HepG2 (cell line): ENCODE results near the gene ZNF101. TPM values are rescaled to one million over a fixed set of nuclear protein-coding genes. Genes with fewer than 3 reads are reported as not detected.
A peak's percentile ranks its signal among the peaks of the same experiment; 100 is the strongest.

Experiments
- BRCA1 ChIP-seq: sonication (generic); formaldehyde crosslinking; IDR thresholded peaks from 2 replicates; pipeline ENCODE4 v1.4.0; 2020; ENCODE audit warnings: missing genetic modification reagents
- DMAP1 ChIP-seq: IDR thresholded peaks from 2 replicates; pipeline ENCODE4 v1.6.1; 2016
- DNMT1 ChIP-seq: sonication (generic); formaldehyde crosslinking; IDR thresholded peaks from 2 replicates; pipeline ENCODE4 v1.5.1; 2020; ENCODE audit warnings: mild to moderate bottlenecking, missing genetic modification reagents
- FOXA1 ChIP-seq, 2 experiments: fragments of 450-650 bp in 1 of 2; sonication (generic) in 1 of 2; formaldehyde crosslinking in 1 of 2; IDR thresholded peaks; 2 replicates each; pipeline versions ENCODE4 v1.4.0 to v1.6.1; 2016 to 2020; ENCODE audit warnings: missing genetic modification reagents in 1 of 2
- HCFC1 ChIP-seq: fragments of 150-350 bp; IDR thresholded peaks from 2 replicates; pipeline ENCODE4 v1.6.1; 2014; ENCODE audit warnings: low read depth, low read length
- KLF12 ChIP-seq: sonication (generic); formaldehyde crosslinking; IDR thresholded peaks from 2 replicates; pipeline ENCODE4 v1.4.0; 2020; ENCODE audit warnings: missing genetic modification reagents, borderline replicate concordance
- SMAD3 ChIP-seq: sonication (generic); formaldehyde crosslinking; IDR thresholded peaks from 2 replicates; pipeline ENCODE4 v1.4.0; 2020; ENCODE audit warnings: missing genetic modification reagents
- SRSF1 ChIP-seq: fragments of 200-400 bp; formaldehyde crosslinking; optimal IDR thresholded peaks from 2 replicates; pipeline ENCODE3; 2017; ENCODE audit warnings: mild to moderate bottlenecking, low read depth, low read length, moderate library complexity
- TAF15 ChIP-seq: fragments of 200-400 bp; formaldehyde crosslinking; IDR thresholded peaks from one replicate; pipeline ENCODE4 v1.6.1; 2018; ENCODE audit warnings: mild to moderate bottlenecking, low read depth, low read length; ENCODE audit not compliant: poor library complexity, severe bottlenecking
- TBX2 ChIP-seq: sonication (generic); formaldehyde crosslinking; IDR thresholded peaks from 2 replicates; pipeline ENCODE4 v1.5.0; 2020; ENCODE audit warnings: missing genetic modification reagents, mild to moderate bottlenecking, borderline replicate concordance
- ZBTB42 ChIP-seq: sonication (generic); formaldehyde crosslinking; IDR thresholded peaks from 2 replicates; pipeline ENCODE4 v1.5.0; 2020; ENCODE audit warnings: mild to moderate bottlenecking, missing genetic modification reagents
- ZNF160 ChIP-seq: sonication (generic); formaldehyde crosslinking; IDR thresholded peaks from 2 replicates; pipeline ENCODE4 v1.8.0; 2022; ENCODE audit warnings: mild to moderate bottlenecking, inconsistent platforms, missing genetic modification reagents
- ZNF335 ChIP-seq: sonication (generic); formaldehyde crosslinking; IDR thresholded peaks from 2 replicates; pipeline ENCODE4 v1.4.0; 2020; ENCODE audit warnings: missing genetic modification reagents
- ZNF616 ChIP-seq: sonication (generic); formaldehyde crosslinking; IDR thresholded peaks from 2 replicates; pipeline ENCODE4 v1.5.0; 2020; ENCODE audit warnings: low read depth, mild to moderate bottlenecking, missing genetic modification reagents
- ZNF777 ChIP-seq: sonication (generic); formaldehyde crosslinking; IDR thresholded peaks from 2 replicates; pipeline ENCODE4 v1.4.0; 2020; ENCODE audit warnings: missing genetic modification reagents
- ZNF780A ChIP-seq: sonication (generic); formaldehyde crosslinking; IDR thresholded peaks from 2 replicates; pipeline ENCODE4 v1.8.0; 2022; ENCODE audit warnings: mild to moderate bottlenecking, missing genetic modification reagents, moderate library complexity
- ZSCAN22 ChIP-seq: sonication (generic); formaldehyde crosslinking; IDR thresholded peaks from 2 replicates; pipeline ENCODE4 v1.4.0; 2020; ENCODE audit warnings: mild to moderate bottlenecking, missing genetic modification reagents
- polyA plus RNA-seq, 8 experiments: library from polyadenylated mRNA; depleted of rRNA in 3 of 8; stranded (reverse) in 7 of 8; unstranded in 1 of 8; fragments of >200 nt; fragmentation: Illumina TruSeq in 4 of 8; extraction: Trizol in 4 of 8; gene quantifications; 2 replicates each; pipeline versions ENCODE4 v1.2.1 to v1.2.3, GENCODE V29; 2011 to 2016; ENCODE audit warnings: low read depth in 4 of 8, missing spikeins in 1 of 8, mixed read lengths in 1 of 8; ENCODE audit not compliant: insufficient read depth in 1 of 8
- total RNA-seq, 5 experiments: library from RNA; depleted of rRNA; stranded (reverse); fragments of >200 nt; fragmentation: Illumina TruSeq; extraction: Trizol; gene quantifications; 2 replicates each; pipeline ENCODE4 v1.2.3, GENCODE V29; 2016; ENCODE audit warnings: low read depth in 1 of 5
- TF ChIP-seq, protein P1 (sequence below): sonication (generic); formaldehyde crosslinking; IDR thresholded peaks from 2 replicates; pipeline ENCODE4 v1.5.1; 2020; ENCODE audit warnings: missing genetic modification reagents, mild to moderate bottlenecking, borderline replicate concordance
- TF ChIP-seq, protein P2 (sequence below): sonication (generic); formaldehyde crosslinking; IDR thresholded peaks from 2 replicates; pipeline ENCODE4 v1.8.0; 2022; ENCODE audit warnings: mild to moderate bottlenecking, missing genetic modification reagents, moderate library complexity
- TF ChIP-seq, protein P3 (sequence below): sonication (generic); formaldehyde crosslinking; IDR thresholded peaks from 2 replicates; pipeline ENCODE4 v1.4.0; 2020; ENCODE audit warnings: missing genetic modification reagents, borderline replicate concordance
- TF ChIP-seq, protein P4 (sequence below): sonication (generic); formaldehyde crosslinking; IDR thresholded peaks from 2 replicates; pipeline ENCODE4 v1.5.0; 2020; ENCODE audit warnings: missing genetic modification reagents, mild to moderate bottlenecking, borderline replicate concordance

Gene ZNF101
- total and polyA plus RNA-seq, 2 of the 13 experiments (the other 11 are each of a cell fraction or from before 2014, with no cell fraction given), result 12.9 to 28.9 TPM

DNA sequence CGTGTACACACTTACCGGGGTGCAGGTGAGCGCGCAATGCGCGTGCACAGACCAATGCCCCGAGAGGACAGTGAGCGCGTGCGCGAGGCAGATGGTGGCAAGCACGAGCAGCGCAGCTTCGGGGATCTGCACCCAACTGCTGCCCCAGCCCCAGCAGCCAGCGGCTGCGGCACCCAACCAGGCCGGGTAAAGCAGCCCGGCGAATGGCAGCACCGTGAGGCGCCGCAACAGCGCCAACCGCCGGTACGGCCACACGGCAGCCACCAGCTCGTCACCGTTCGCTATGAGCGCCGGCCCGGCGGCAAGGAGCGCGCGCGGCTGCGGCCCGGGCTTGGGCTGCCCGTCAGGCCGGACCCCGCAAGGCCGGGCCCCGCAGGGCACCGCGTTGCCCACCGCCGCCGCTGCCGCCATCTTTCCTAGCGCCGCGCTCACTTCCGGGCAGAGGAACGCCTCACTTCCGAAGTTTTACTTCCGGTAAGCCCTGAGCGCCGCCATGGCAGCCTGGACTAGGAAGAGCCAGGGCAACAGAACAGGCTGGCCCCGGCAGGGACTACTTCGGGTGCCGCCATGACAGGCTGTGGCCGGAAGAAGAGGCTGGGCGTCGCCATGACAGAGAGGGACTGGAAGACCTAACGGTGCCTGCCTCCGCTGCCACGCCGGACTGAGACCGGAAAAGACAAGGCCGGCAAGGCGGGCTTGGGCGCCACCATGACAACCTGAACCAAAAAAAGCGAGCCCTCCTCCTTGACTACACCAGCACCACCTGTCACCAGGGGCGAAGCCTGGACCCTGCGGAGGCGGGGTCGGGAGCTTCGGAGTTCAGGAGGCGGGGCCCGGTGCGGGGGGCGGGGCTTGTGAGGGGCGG, 5.2 kb upstream of the ZNF101 start, which contains the start of gene ATP13A1 (continued):
- peak; percentile 95 for TF ChIP-seq ZNF335 (CRISPR knock-in tag)
- TF ChIP-seq DNMT1 (CRISPR knock-in tag), result 0 out of 2 replicates have a peak, but pooled peaks have one; percentile 9
- peak; percentile 70 for TF ChIP-seq TAF15
- no peak for TF ChIP-seq ZBTB42 (CRISPR knock-in tag)
- 0 out of 2 replicates have a peak, but pooled peaks have one; percentile 46 for TF ChIP-seq ZNF780A (CRISPR knock-in tag)
- TF ChIP-seq TBX2 (CRISPR knock-in tag), result peak; percentile 84
- peak; percentile 49 for TF ChIP-seq ZNF777 (CRISPR knock-in tag)
- TF ChIP-seq HCFC1, result peak; percentile 76
- 0 out of 2 replicates have a peak, but pooled peaks have one; percentile 53 for TF ChIP-seq BRCA1
- TF ChIP-seq, protein P1, sequence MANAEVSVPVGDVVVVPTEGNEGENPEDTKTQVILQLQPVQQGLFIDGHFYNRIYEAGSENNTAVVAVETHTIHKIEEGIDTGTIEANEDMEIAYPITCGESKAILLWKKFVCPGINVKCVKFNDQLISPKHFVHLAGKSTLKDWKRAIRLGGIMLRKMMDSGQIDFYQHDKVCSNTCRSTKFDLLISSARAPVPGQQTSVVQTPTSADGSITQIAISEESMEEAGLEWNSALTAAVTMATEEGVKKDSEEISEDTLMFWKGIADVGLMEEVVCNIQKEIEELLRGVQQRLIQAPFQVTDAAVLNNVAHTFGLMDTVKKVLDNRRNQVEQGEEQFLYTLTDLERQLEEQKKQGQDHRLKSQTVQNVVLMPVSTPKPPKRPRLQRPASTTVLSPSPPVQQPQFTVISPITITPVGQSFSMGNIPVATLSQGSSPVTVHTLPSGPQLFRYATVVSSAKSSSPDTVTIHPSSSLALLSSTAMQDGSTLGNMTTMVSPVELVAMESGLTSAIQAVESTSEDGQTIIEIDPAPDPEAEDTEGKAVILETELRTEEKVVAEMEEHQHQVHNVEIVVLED (CRISPR knock-in tag), result peak; percentile 56; the same call in 1 of the 2 replicates
- TF ChIP-seq ZNF616 (CRISPR knock-in tag), result 0 out of 2 replicates have a peak, but pooled peaks have one; percentile 27
- 0 out of 2 replicates have a peak, but pooled peaks have one; percentile 21 for TF ChIP-seq ZNF160 (CRISPR knock-in tag)
- TF ChIP-seq SMAD3, result peak; percentile 34; the same call in 1 of the 2 replicates
- no peak for TF ChIP-seq ZSCAN22
- peak; percentile 75 for TF ChIP-seq SRSF1
- no peak for TF ChIP-seq FOXA1 (IDR thresholded peaks at IDR 0.05)
- TF ChIP-seq FOXA1 (CRISPR knock-in tag; IDR thresholded peaks at IDR 0.05), result 0 out of 2 replicates have a peak, but pooled peaks have one; percentile 14
- TF ChIP-seq, protein P2, sequence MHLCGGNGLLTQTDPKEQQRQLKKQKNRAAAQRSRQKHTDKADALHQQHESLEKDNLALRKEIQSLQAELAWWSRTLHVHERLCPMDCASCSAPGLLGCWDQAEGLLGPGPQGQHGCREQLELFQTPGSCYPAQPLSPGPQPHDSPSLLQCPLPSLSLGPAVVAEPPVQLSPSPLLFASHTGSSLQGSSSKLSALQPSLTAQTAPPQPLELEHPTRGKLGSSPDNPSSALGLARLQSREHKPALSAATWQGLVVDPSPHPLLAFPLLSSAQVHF, result no peak
- TF ChIP-seq, protein P3, sequence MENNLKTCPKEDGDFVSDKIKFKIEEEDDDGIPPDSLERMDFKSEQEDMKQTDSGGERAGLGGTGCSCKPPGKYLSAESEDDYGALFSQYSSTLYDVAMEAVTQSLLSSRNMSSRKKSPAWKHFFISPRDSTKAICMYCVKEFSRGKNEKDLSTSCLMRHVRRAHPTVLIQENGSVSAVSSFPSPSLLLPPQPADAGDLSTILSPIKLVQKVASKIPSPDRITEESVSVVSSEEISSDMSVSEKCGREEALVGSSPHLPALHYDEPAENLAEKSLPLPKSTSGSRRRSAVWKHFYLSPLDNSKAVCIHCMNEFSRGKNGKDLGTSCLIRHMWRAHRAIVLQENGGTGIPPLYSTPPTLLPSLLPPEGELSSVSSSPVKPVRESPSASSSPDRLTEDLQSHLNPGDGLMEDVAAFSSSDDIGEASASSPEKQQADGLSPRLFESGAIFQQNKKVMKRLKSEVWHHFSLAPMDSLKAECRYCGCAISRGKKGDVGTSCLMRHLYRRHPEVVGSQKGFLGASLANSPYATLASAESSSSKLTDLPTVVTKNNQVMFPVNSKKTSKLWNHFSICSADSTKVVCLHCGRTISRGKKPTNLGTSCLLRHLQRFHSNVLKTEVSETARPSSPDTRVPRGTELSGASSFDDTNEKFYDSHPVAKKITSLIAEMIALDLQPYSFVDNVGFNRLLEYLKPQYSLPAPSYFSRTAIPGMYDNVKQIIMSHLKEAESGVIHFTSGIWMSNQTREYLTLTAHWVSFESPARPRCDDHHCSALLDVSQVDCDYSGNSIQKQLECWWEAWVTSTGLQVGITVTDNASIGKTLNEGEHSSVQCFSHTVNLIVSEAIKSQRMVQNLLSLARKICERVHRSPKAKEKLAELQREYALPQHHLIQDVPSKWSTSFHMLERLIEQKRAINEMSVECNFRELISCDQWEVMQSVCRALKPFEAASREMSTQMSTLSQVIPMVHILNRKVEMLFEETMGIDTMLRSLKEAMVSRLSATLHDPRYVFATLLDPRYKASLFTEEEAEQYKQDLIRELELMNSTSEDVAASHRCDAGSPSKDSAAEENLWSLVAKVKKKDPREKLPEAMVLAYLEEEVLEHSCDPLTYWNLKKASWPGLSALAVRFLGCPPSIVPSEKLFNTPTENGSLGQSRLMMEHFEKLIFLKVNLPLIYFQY (CRISPR knock-in tag), result 0 out of 2 replicates have a peak, but pooled peaks have one; percentile 28
- TF ChIP-seq, protein P4, sequence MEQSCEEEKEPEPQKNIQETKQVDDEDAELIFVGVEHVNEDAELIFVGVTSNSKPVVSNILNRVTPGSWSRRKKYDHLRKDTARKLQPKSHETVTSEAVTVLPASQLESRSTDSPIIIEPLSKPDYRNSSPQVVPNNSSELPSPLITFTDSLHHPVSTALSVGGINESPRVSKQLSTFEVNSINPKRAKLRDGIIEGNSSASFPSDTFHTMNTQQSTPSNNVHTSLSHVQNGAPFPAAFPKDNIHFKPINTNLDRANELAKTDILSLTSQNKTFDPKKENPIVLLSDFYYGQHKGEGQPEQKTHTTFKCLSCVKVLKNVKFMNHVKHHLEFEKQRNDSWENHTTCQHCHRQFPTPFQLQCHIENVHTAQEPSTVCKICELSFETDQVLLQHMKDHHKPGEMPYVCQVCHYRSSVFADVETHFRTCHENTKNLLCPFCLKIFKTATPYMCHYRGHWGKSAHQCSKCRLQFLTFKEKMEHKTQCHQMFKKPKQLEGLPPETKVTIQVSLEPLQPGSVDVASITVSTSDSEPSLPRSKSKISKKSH (CRISPR knock-in tag), result peak; percentile 36; the same call in 1 of the 2 replicates
- TF ChIP-seq KLF12, result 0 out of 2 replicates have a peak, but pooled peaks have one; percentile 72
- peak; percentile 76 for TF ChIP-seq DMAP1 (CRISPR knock-in tag)
